ENCODE measurements around the gene OR1I1. TPM values are rescaled to one million over a fixed set of nuclear protein-coding genes. Genes with fewer than 3 reads are reported as not detected.

The OR1I1 gene
- total RNA-seq, 1 experiment from 2014 or later: not detected

DNA sequence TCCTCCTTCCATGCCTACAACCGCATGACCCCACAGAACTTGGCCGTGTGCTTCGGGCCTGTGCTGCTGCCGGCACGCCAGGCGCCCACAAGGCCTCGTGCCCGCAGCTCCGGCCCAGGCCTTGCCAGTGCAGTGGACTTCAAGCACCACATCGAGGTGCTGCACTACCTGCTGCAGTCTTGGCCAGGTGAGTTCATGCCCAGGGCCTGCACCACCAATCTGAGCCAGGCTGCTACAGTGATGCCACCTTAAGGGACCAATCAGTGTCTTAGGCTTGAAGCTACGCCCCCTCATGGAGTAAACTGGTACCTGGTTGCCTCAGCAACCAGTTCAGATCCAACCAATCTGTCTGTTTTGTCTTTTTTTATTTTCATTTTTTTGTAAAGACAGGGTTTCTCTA is 30.4 kb downstream of the OR1I1 start:
- H3K36me3 Mint-ChIP-seq (ENCODE audit: insufficient read depth in 1 of 3, low read depth in 3 of 3): peaks cover 31 to 73% (median 58%) of the 10 kb centered on the region in 3 experiments
- no peak overlapping the region for H3K4me2 ChIP-seq (ENCODE audit: insufficient read depth, insufficient read length, low read length)
- no peak overlapping the region for H4K8ac ChIP-seq (replicated peaks; ENCODE audit: insufficient read length, low read depth, low read length)
- no peak overlapping the region for H3K14ac ChIP-seq (ENCODE audit: insufficient read depth, low read length)
- H2AFZ ChIP-seq (ENCODE audit: low read length): no peak overlapping the region
- no peaks in the 10 kb centered on the region for H3K27me3 ChIP-seq (ENCODE audit: insufficient read depth, low read length)
- H3K23ac ChIP-seq (ENCODE audit: insufficient read length, low read depth, low read length): no peak overlapping the region
- peak; percentile 77 for DNase-seq
- no peak overlapping the region for H4K91ac ChIP-seq (ENCODE audit: insufficient read length, low read depth, low read length)
- H3K23me2 ChIP-seq (ENCODE audit: insufficient read length, low read depth, low read length, poor library complexity, severe bottlenecking): peaks cover 7% of the 10 kb centered on the region
- H3K79me1 ChIP-seq (ENCODE audit: insufficient read depth, low read depth, low read length, poor library complexity, severe bottlenecking): no peaks in the 10 kb centered on the region
- no peak overlapping the region for H2BK120ac ChIP-seq (ENCODE audit: low read depth, low read length, poor library complexity, severe bottlenecking)
- no peak overlapping the region for H2BK15ac ChIP-seq (ENCODE audit: low read depth, low read length)
- H3K4ac ChIP-seq (ENCODE audit: low read depth, low read length): no peak overlapping the region
- H2BK12ac ChIP-seq (ENCODE audit: insufficient read length, low read depth, low read length): no peak overlapping the region
- no peak overlapping the region for H2BK5ac ChIP-seq (ENCODE audit: insufficient read length, low read length)
- peaks cover 9% of the 10 kb centered on the region in 2 experiments for H3K4me1 Mint-ChIP-seq
- no peak overlapping the region for H3K56ac ChIP-seq (ENCODE audit: insufficient read length, low read depth, low read length)
- no CpG with 5 or more reads among the region's 11 CpGs for WGBS (ENCODE audit: extremely low coverage, insufficient read length, low lambda C conversion rate)
- H3K9me3 Mint-ChIP-seq: no peaks in the 10 kb centered on the region
- no peak overlapping the region for H3K9ac ChIP-seq (ENCODE audit: extremely low read depth, insufficient read length, low read length)
- TF ChIP-seq, protein P1, sequence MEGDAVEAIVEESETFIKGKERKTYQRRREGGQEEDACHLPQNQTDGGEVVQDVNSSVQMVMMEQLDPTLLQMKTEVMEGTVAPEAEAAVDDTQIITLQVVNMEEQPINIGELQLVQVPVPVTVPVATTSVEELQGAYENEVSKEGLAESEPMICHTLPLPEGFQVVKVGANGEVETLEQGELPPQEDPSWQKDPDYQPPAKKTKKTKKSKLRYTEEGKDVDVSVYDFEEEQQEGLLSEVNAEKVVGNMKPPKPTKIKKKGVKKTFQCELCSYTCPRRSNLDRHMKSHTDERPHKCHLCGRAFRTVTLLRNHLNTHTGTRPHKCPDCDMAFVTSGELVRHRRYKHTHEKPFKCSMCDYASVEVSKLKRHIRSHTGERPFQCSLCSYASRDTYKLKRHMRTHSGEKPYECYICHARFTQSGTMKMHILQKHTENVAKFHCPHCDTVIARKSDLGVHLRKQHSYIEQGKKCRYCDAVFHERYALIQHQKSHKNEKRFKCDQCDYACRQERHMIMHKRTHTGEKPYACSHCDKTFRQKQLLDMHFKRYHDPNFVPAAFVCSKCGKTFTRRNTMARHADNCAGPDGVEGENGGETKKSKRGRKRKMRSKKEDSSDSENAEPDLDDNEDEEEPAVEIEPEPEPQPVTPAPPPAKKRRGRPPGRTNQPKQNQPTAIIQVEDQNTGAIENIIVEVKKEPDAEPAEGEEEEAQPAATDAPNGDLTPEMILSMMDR (conservative IDR thresholded peaks at IDR 0.05): no peak; the same call in 2 of the 3 replicates
- no peaks in the 10 kb centered on the region for H3K9me3 ChIP-seq (ENCODE audit: control insufficient read depth, low read depth, low read length)
- H2AK5ac ChIP-seq (ENCODE audit: insufficient read length, low read length): no peak overlapping the region
- no peak overlapping the region for H3K18ac ChIP-seq (ENCODE audit: insufficient read length, low read depth, low read length)
- peak overlapping the region; percentile 48 to 89 (median 49); a peak in 2 of 7 replicates for H3K27ac Mint-ChIP-seq
- peaks cover 1% of the 10 kb centered on the region; the same call in 1 of the 2 replicates for H3K27me3 Mint-ChIP-seq (ENCODE audit: low read depth)
- H3K4me3 Mint-ChIP-seq: no peak overlapping the region
- H4K5ac ChIP-seq (ENCODE audit: insufficient read length, low read depth, low read length): no peak overlapping the region
- no peak overlapping the region for H3K27ac ChIP-seq (ENCODE audit: insufficient read length, low read depth, low read length)
- no peak overlapping the region for H2BK20ac ChIP-seq (ENCODE audit: low read depth, low read length, poor library complexity, severe bottlenecking)
- H3K4me1 ChIP-seq (ENCODE audit: insufficient read depth, low read length): no peaks in the 10 kb centered on the region; the same call in 1 of the 2 replicates
- no peak overlapping the region for H3T11ph ChIP-seq (ENCODE audit: low read length)
- H3K79me2 ChIP-seq (ENCODE audit: insufficient read depth, low read length): no peaks in the 10 kb centered on the region
- no peaks in the 10 kb centered on the region for H4K20me1 ChIP-seq (ENCODE audit: control insufficient read depth, insufficient read depth, insufficient read length)
